Panc1 (cell line): Measurements from ENCODE around the gene ZNF154. TPM values are rescaled to one million over a fixed set of nuclear protein-coding genes. Genes with fewer than 3 reads are reported as not detected.
A peak's percentile ranks its signal among the peaks of the same experiment; 100 is the strongest.

Experiments
- ATAC-seq: fragments of 200-7000 bp; cut with Tn5 transposase; 2 replicates; pipeline ENCODE4 v1.9.1; 2020; ENCODE audit warnings: mild to moderate bottlenecking, moderate library complexity
- BruUV-seq: library from RNA; stranded (reverse); fragments of 400-500 nt; replicated peaks from 2 replicates; lab custom pipeline; 2021; lab: Mats Ljungman, UMichigan
- CTCF ChIA-PET: fragments of 300-600 bp; sonication (Branson Sonifier 250); formaldehyde crosslinking; loops from one replicate; lab custom pipeline; 2022; ENCODE audit warnings: antibody characterized with exemption; lab: Charles Lee
- POLR2A ChIA-PET: fragments of 300-600 bp; sonication (Branson Sonifier 250); formaldehyde crosslinking; loops from one replicate; lab custom pipeline; 2022; ENCODE audit warnings: antibody characterized with exemption; lab: Charles Lee
- DNase-seq: peaks from one replicate; pipeline ENCODE4 v3.0.0-alpha.2; 2010; ENCODE audit warnings: low read depth, low spot score
- H3K27ac ChIP-seq: 2 replicates; pipeline ENCODE4 v1.5.1; 2011; ENCODE audit warnings: mild to moderate bottlenecking, low read length, inconsistent platforms
- H3K27me3 ChIP-seq: fragments of 200-500 bp; sonication (Bioruptor generic); 2 replicates; pipeline ENCODE4 v1.6.0; 2014; ENCODE audit warnings: low read length, inconsistent platforms; ENCODE audit not compliant: control insufficient read depth, insufficient read depth
- H3K36me3 ChIP-seq: fragments of 200-500 bp; sonication (Bioruptor generic); 2 replicates; pipeline ENCODE4 v1.5.1; 2014; ENCODE audit warnings: inconsistent platforms, mild to moderate bottlenecking, low read length, moderate library complexity; ENCODE audit not compliant: control insufficient read depth, insufficient read depth
- H3K4me1 ChIP-seq: 2 replicates; pipeline ENCODE4 v1.5.1; 2011; ENCODE audit warnings: inconsistent platforms, mild to moderate bottlenecking, low read length, moderate library complexity; ENCODE audit not compliant: control insufficient read depth, insufficient read depth
- H3K4me3 ChIP-seq, 2 experiments: 2 replicates each; pipeline ENCODE4 v1.5.1; 2011 to 2012; ENCODE audit warnings: low read depth in 2 of 2, low read length in 2 of 2, mild to moderate bottlenecking in 2 of 2, inconsistent platforms in 1 of 2, moderate library complexity in 1 of 2
- H3K9me3 ChIP-seq: fragments of 200-500 bp; sonication (Bioruptor generic); 2 replicates; pipeline ENCODE4 v1.5.1; 2014; ENCODE audit warnings: low read depth, mild to moderate bottlenecking, inconsistent platforms, low read length, moderate library complexity; ENCODE audit not compliant: control insufficient read depth, insufficient read depth
- CTCF ChIP-seq: fragments of 450-650 bp; IDR thresholded peaks from 2 replicates; pipeline ENCODE4 v1.5.1; 2017; ENCODE audit warnings: mild to moderate bottlenecking
- POLR2AphosphoS5 ChIP-seq: IDR thresholded peaks from 2 replicates; pipeline ENCODE4 v1.6.1; 2012; ENCODE audit warnings: mild to moderate bottlenecking, low read depth, low read length, moderate library complexity
- REST ChIP-seq, 2 experiments: IDR thresholded peaks; 2 replicates each; pipeline ENCODE4 v1.6.1; 2011 to 2012; ENCODE audit warnings: low read depth in 2 of 2, control low read depth in 1 of 2, low read length in 1 of 2, mild to moderate bottlenecking in 1 of 2, moderate library complexity in 1 of 2; ENCODE audit not compliant: insufficient read depth in 1 of 2
- SIN3A ChIP-seq: IDR thresholded peaks from 2 replicates; pipeline ENCODE4 v1.6.1; 2012; ENCODE audit warnings: low read depth, mild to moderate bottlenecking, low read length, moderate library complexity, borderline replicate concordance; ENCODE audit not compliant: insufficient read depth
- TCF7L2 ChIP-seq: IDR thresholded peaks from 2 replicates; pipeline ENCODE4 v1.6.1; 2011; ENCODE audit warnings: mild to moderate bottlenecking, low read depth, low read length, inconsistent platforms
- in situ Hi-C: cut with HindIII; loops from 2 replicates; pipeline ENCODE4 v1.10.0; 2016; ENCODE audit warnings: low sequenced_read_pairs, low pct_unique_long_range_greater_than_20kb
- intact Hi-C: fragments of 100-400 bp; cut with micrococcal nuclease; formaldehyde crosslinking; loops from one replicate; pipeline ENCODE4 v1.10.0; 2022; ENCODE audit not compliant: unreplicated experiment
- total RNA-seq: library from RNA; stranded (reverse); gene quantifications from one replicate; pipeline ENCODE4 v1.2.1, GENCODE V29; 2021; ENCODE audit not compliant: unreplicated experiment

Gene ZNF154
- total RNA-seq, 1 experiment from 2014 or later = not detected

- no peak for TF ChIP-seq CTCF
Measured at GRCh38 chr19:57665261-57665806, 43.7 kb downstream of the ZNF154 start (continued).

- intact Hi-C loops = no loop called here
- peak; percentile 94 for ATAC-seq
- H3K9me3 ChIP-seq = no peaks in the 10 kb centered on the region
- ChIA-PET POLR2A (interaction anchor here (0.6 to 0.7 kb wide), 3 partner anchors 65 to 320 kb away, joined by 3 to 7 read pairs (median 3); partner anchors contain the start of gene ZNF530), CTCF (interaction anchor here (0.5 to 1.7 kb wide), 5 partner anchors 9 to 811 kb away, joined by 3 to 4 read pairs (median 3); no protein-coding TSS in a partner anchor)
- H3K4me1 ChIP-seq = peaks cover 3% of the 10 kb centered on the region
- no peak overlapping the region; the same call in none of the 2 replicates for H3K27ac ChIP-seq
- in situ Hi-C loops = no loop called here
- H3K27me3 ChIP-seq = peaks cover 17% of the 10 kb centered on the region
- TF ChIP-seq SIN3A = no peak
- peak; percentile 70; the same call in 1 of the 2 replicates for TF ChIP-seq TCF7L2
- H3K4me3 ChIP-seq = peak overlapping the region; percentile 55 to 74
- no peaks in the 10 kb centered on the region for H3K36me3 ChIP-seq
- no peak for DNase-seq
- BruUV-seq = no TSS peak
Measured at GRCh38 chr19:57664269-57665127, 44.5 kb downstream of the ZNF154 start.

GRCh38 chr19:57656346-57656745 is 52.7 kb downstream of the ZNF154 start:
- BruUV-seq = no TSS peak
- ATAC-seq (no peak), DNase-seq (no peak)
- Histone ChIP-seq H3K4me3 (no peak overlapping the region), H3K27me3 (peaks cover 18% of the 10 kb centered on the region), H3K36me3 (no peaks in the 10 kb centered on the region), H3K9me3 (no peaks in the 10 kb centered on the region), H3K27ac (no peak overlapping the region), H3K4me1 (no peaks in the 10 kb centered on the region)
- TF ChIP-seq TCF7L2 (no peak), SIN3A (no peak), REST (IDR thresholded peaks at IDR 0.05; ENCODE audit: insufficient read depth in 1 of 2, low read depth in 2 of 2, low read length in 1 of 2) (no peak), POLR2AphosphoS5 (no peak), CTCF (no peak)
- ChIA-PET POLR2A (no interaction called here), CTCF (interaction anchor here (0.6 kb wide), 2 partner anchors 15 to 503 kb away, joined by 6 to 8 read pairs; no protein-coding TSS in a partner anchor)
- intact Hi-C loops (no loop called here), in situ Hi-C loops (no loop called here)
